ENCODE results near the gene ESYT3.
A peak's percentile ranks its signal among the peaks of the same experiment; 100 is the strongest.
"Not testable (repeated sequence)": the region's sequence is repeated elsewhere in the genome, so short reads cannot be mapped to it uniquely, and the experiment has no call there.

Gene ESYT3

GRCh38 chr3:138412821-138413551, 21.4 kb upstream of the ESYT3 start:
- peak; percentile 68 for DNase-seq

DNA sequence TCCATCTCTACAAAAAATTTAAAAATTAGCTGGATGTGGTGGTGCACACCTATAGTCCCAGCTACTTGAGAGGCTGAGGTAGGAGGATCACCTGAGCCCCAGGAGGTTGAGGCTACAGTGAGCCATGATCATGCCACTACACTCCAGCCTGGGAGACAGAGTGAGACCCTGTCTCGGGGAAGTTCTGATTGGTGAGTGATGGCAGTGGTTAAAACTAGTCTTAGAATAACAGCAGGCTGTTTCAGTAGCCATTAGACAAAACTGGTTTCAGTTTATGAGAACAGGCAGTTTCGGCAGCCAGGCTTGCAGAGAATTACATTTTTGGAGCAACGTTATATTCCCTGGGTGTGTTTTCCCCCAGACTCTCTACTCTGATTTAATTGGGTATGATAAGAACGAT, 18.2 kb upstream of the ESYT3 start:
- DNase-seq = not testable (repeated sequence)

DNA sequence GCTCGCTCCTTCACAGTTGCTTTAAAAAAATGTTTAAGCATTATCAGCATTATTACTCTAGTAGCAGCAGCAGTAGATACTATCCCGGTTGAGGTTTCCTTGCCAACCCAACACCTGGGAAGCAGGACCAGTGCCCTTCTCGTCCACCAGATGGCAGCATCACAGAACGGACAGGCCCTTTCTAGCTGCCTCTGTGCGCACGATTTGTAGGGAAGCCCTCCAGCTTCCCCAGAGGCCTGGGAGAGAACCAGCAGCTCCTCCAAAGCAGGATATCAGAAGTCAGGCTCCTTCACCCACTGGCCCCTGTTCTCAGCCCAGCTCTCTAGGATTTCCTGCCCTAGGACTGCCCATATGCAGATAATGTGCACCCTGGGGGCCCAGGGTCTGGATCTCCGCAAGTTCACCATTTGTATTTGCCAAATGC, 16.8 kb upstream of the ESYT3 start:
- peak; percentile 79 for DNase-seq

- DNase-seq = no peak
These were observed 15.7 kb upstream of the ESYT3 start for GRCh38 chr3:138418601-138419206.

DNA sequence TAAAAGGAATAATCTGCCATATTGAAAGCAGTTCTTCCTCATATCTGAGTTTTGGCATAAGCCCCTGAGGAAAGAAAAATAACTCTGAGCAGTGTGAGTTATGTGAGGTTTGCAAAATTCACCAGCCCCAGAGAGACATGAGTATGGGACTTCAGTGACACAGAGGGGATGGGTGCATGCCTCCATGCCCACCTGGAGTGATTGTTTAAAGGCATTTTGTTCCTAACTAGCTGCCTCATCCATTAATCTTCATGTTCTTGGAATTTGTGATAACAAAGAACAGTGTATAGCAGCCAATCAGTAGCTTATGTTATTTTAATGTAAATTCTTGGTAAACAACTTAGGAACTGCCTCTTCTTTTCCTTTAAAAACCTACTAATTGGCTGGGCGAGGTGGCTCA, 11.1 kb upstream of the ESYT3 start:
- no peak for DNase-seq

- DNase-seq = no peak
These were observed 10.1 kb upstream of the ESYT3 start for GRCh38 chr3:138424323-138424722.

DNA sequence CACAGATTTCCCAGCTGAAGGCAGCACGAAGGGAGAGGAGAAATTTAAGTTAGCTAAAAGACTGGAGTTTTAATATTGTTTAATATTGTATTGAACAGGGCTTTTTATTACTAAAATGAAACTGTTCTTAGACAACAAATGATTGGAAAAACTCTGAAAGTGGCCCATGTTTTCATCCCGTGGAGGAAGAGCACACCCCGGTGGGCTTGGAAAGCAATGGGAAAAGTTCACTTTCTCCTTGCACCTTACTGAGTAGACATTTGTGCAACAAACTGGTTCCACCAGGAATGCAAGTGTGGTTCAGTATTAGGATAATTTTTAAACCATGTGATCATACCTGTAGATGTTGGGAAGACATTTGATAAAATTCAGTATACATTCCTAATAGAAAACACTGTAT, 8.2 kb upstream of the ESYT3 start:
- DNase-seq = no peak

GRCh38 chr3:138426754-138427153, 7.7 kb upstream of the ESYT3 start:
- not testable (repeated sequence) for DNase-seq

DNA sequence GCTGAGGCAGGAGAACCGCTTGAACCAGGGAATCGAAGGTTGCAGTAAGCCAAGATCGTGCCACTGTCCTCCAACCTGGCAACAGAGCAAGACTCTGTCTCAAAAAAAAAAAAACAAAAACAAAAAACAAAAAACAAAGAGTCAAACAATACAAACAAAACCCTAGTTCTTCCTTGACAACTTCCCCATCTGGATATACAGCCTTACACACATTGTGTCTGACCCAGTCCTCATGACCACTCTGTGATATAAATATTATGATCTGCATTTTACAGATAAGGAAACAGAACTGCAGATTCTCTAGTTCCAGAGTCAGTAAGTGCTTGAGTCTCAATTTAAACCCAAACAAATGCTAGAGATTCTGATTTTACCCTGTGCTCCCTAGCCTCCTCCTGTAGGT, 4.8 kb upstream of the ESYT3 start:
- no peak for DNase-seq

DNA sequence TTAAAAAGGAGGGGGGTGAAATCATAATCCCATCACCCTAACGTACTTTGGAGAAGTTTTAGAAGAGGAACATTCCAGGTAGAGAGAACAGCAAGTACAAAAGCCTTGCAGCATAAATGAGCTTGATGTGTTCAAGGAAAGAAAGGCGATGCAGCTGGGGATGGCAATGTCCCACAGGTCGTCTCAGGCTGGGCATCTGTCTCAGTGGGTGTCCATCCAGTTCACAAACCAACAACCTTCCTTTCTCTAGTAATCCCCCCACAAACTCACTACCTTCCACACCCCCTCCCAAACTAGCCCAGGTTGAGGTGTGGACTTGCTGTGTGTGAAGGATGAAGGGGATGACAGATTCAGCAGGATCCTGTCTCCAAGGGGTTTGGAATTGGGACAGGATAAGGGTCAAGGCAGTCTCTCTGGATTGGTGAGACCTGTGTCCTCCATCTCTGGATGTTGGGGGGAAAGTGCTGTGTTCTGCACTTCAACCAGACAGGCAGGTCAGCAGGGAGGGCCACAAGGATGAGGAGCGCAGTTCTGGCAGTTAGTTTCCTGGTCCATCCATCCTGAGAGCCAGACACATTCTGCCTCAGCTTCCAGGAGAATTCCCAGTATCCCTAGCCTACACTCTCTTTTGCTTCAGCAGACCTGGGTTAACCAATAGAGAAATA, 1.7 kb upstream of the ESYT3 start:
- DNase-seq = no peak

GRCh38 chr3:138433892-138434275, 532 bp upstream of the ESYT3 start:
- no peak for DNase-seq

GRCh38 chr3:138434875-138435772, 708 bp downstream of the ESYT3 start:
- no peak for DNase-seq

- DNase-seq = no peak
These were observed 1.4 kb downstream of the ESYT3 start for GRCh38 chr3:138435840-138436239.

DNA sequence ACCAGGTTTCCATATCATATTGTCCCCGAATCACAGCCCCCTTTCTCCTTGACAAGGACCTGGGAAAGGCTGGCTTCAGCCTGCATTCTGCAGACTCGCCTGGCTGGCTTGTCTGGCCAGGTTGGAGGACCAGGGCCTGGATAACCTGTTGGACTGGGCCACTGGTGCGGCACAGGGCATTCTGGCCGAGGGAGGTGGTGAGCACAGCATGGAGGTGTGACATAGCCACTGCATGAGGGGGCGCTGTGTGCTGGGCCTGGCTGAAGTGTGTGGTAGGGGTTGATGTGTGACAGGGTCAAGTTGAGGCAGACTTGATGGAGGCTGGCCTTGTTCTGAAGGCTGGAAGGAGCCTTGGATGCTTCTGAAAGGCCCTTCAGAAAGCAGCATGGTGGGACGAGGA, 2.9 kb downstream of the ESYT3 start:
- no peak for DNase-seq

DNA sequence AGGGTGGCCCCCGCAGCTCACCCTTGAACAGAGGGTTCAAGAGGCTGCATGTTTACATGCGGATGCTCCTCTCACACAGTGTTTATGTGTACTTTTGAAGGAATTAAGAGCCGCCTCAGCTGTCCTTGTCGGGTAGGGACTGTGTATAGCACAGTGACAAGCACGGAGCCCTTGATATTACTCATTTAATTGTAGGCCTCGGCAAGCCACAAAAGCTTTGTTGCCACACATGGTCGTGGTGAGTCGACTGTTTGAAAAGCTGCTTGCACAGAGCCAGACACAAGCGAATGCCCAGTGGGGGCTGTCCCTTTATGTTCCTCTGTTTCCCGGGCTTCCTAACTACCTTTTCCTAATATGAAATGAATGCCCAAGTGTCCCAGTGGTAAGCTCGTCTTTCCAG, 4.5 kb downstream of the ESYT3 start:
- peak; percentile 31 for DNase-seq

- DNase-seq = no peak
These were observed 5.2 kb downstream of the ESYT3 start for GRCh38 chr3:138439646-138440045.

DNA sequence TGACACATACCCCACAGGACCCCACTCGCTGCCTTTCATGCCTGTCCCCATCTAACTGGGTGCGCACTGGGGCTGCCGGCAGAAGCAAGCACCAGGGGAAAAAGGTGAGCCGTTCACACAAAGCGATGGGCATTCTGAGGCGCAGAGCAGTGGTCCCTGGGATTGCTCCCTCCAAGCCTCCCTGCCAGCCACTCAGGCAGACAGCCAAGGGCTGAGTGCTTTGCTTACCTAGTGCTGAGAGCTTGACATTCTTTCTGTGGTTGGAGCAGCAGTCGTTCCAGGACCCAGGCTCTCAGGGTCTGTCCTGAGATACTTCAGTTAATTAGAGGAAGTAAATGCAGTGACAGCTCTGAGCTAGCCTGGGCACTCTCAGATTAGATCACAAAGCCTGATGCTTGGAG, 5.7 kb downstream of the ESYT3 start:
- DNase-seq = peak; percentile 54

DNA sequence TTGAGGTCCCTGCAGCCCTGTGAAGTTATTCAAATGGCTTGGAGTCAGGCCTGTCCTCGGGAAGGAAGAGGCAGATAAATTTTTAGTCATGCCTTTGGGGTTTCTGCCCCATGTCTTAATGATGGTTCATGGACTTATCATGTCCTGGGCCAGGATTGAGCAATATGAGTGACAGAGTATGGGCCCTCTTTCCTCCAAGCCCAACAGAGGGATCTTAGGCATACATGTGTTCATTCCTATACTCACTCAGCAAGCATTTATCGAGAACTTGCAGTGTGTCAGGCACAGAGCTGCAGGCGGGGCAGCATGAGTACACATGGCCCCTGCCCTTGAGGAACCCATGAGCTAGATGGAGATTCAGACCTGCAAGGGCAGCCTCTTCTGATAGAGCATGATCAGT, 6.2 kb downstream of the ESYT3 start:
- peak; percentile 72 for DNase-seq

DNA sequence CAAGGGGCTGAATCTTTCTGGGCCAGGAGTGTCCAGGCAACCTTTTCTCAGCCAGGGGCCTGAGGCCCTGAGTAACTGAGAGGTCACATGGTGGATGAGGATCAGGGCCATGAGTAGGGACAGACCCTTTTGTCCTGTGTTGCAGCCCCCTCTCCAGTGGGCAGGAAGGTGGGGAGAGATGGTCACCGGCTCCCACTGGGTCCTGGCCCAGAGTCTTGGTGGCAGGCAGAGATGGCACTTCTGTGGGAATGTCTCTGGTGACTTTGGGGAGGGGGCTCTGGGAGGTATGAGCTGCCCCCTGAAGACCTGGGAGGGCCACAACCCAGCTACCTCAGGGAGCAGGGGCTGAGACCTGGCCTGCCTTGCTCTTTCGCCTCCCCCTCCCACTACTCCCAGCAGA, 6.8 kb downstream of the ESYT3 start:
- DNase-seq = no peak

DNA sequence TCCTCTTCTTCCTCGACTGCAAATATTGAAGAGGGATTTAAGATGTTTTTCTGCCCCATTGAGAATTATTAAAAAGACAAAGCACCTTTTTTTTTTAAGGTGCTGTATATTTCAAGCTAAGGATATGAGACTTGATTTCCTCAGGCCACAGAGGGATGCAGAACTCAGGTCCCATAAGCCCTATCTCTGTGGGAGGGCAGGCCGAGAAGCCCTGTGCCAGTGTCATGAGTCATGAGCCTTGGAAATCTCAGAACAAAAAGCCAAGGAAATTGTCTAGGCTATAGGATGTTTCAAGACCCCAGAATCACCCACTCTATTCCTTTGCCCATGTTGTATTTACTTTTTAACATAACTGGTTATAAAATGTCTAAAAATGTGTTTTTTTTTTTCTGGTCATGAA, 7.3 kb downstream of the ESYT3 start:
- DNase-seq = peak; percentile 50

GRCh38 chr3:138442433-138442832, 8.0 kb downstream of the ESYT3 start:
- DNase-seq = peak; percentile 68

GRCh38 chr3:138443091-138443490, 8.7 kb downstream of the ESYT3 start:
- DNase-seq = no peak

Measured in fibroblast of skin of right biceps (primary cell).